ENCODE data around the gene PALLD.

PALLD gene

DNA sequence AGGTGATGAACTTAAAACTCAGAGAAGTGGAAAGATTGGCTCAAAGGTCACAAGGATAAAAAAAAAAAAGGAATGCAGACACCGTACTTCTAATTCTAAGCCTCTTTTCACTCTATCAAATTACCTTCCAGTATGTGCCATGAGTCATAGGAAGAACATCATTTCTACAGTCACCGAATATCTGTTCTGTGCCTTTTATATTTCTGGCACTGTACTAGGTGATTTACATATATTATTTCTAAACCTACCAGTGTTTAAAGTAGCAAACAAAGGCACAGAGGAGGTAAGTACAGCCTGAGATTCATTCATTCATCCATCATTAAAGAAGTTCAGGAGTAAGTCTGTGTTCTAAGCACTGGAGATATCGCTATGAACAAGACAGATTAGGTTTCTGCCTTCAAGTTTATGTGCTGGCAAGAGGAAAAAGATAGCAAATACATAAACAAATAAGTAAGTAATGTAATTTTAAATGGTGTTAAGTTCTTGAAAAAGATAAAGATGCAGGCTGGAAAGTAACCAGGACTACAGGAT is 65.3 kb downstream of the PALLD start:
- DNase-seq, result no peak

GRCh38 chr4:168564023-168564422 is 67.2 kb downstream of the PALLD start:
- no peak for DNase-seq

GRCh38 chr4:168565130-168565529 is 68.3 kb downstream of the PALLD start:
- DNase-seq, result no peak

DNA sequence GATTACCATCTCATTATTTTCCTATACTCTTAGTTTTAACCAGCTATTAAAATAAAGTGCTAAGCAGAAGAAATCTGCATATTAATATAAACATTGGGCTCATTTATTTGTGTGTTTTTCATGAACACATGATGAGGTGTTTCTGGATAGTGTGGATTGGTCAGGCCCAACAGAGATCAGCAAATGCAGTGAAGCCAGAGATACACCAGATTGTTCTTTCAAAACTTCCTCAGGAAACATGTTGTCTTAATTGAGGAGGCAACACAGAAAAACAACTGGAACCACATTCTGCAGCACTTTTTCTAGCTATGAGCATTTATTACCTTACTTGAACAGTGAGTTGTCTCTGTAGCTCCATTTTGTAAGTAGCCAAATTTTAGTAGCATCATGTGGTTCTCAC is 69.9 kb downstream of the PALLD start:
- DNase-seq, result no peak

GRCh38 chr4:168569066-168569930 is 72.4 kb downstream of the PALLD start:
- no peak for DNase-seq

DNA sequence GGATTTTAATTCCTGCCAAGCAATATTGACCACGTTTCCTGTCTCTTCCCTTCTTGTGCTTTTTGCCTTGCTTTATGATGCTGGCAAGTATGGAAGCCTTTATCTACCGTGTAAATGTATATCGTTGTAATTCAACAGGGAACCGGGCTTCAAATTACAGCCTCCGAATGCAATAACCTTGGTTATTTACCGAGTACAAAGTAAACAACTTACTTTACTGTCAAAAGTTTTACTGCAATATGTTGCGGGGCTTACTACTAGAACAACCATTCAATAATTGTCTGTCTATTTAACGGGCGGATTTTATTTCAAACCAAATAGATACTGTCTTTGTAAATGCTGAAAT is 73.1 kb downstream of the PALLD start:
- DNase-seq, result no peak

DNA sequence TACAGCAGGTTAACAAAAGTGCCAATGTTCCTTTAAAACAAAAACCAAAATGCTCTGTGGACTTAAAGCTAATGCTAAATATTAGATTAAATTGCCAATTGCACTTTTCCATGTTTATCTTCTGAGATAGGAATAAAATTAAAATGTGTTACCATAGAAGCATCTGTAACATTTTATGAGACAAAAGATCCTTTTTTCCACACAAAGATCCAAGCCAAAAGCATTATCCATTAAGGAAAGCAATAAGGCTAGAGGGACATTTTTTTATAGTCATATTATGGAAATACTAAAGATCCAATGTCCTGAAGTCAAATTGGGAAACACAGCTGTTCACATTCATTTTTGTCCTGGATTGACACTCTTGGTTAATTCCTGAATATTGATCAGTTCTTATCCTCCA is 73.6 kb downstream of the PALLD start:
- DNase-seq, result no peak

DNA sequence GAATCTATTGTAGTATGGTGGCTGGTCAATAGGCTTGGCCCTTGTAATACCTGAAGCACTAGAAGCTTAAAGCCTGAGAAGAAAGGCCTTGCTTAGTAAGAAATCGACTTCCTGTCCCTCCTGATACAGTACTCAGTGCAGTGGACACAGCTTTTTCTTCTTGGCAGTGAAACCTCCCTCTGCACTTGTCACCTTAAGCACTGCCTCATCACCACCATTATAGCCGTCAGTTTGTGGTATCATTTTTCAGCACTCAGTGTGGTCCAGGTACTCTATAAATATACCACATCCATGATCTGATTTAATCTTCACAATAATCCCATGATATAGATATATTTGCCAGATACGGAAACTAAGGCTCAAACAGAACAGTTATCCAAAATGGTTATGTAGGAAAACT is 75.2 kb downstream of the PALLD start:
- DNase-seq, result no peak

- no peak for DNase-seq
These were observed 77.0 kb downstream of the PALLD start for GRCh38 chr4:168573870-168574269.

DNA sequence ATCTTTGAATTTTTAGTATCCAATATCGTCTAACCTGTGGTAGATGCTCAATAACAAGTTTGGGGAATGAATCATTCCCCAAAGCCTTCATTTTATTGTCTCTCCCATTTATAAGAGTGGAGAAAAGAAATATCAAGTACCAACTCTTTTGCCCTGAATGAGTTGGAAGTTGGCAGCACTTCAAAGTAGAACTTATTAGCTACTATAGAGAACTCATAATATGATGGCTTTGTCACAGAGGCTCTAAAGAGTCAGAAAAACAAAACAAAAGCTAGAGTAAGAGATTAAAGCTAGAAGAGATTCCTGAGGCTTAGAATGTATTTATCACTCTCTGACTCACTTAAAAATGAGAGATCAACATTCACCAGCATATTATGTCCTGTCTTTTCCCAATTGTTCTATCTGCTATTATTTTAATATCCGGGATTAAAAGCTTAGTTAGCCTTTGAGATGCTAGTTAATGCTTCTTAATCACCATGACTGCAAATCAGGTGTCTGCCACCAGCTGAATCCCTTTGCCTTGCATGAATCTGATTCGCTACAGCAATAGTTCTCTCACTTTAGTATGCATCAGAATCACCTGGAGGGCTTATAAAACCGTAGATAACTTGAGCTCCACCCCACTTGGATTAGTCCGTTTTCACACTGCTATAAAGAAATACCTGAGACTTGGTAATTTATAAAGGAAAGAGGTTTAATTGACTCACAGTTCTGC is 77.9 kb downstream of the PALLD start:
- DNase-seq, result no peak

DNA sequence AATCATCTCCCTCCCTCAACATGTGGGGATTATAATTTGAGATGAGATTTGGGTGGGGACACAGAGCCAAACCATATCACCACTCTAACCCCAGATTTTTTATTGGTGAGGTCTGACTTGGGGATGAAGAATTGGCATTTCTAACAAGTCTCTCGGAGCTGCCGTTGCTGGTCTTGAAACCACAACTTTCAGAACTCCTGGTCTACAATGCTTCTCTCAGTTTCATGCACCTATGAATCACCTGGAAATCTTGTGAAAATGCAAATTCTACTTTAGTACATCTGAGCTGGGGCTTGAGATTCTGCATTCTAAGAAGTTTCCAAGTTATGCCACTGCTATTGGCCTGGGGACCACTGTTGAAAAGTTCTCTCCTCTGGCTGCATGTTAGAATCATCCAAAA is 78.6 kb downstream of the PALLD start:
- no peak for DNase-seq

- DNase-seq, result no peak
These were observed 80.8 kb downstream of the PALLD start for GRCh38 chr4:168577624-168578023.

DNA sequence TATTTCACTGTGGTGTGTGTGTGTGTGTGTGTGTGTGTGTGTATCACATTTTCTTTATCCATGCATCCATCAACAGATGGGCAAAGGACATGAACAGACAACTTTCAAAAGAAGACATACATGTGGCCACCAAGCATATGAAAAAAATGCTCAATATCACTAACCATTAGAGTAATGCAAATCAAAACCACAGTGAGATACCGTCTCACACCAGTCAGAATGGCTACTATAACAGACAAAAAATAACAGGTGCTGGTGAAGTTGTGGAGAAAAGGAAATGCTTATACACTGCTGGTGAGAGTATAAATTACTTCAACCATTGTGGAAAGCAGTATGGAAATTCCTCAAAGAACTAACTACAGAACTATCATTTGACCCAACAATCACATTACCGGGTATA is 83.4 kb downstream of the PALLD start:
- DNase-seq, result no peak

DNA sequence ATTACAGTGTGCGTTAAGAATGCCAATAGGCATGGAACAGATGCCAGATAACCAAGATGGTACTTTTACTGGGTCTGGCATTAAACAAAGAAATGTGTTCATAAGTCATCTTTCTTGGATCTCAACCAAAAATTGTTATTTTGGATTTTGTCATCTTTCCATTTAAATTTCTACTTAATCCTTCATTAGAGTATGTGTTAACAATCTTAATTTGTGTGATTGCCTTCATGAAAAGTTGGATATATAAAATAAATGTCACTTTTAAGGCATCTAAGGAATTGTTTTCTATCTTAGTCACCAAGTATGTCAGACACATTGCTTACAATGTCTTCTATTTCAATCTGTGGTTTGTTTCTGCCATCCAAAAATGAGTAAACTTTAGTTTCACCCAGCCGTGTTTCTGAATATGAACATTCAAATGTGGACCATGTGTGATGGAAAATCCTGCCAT is 87.5 kb downstream of the PALLD start:
- DNase-seq, result no peak

DNA sequence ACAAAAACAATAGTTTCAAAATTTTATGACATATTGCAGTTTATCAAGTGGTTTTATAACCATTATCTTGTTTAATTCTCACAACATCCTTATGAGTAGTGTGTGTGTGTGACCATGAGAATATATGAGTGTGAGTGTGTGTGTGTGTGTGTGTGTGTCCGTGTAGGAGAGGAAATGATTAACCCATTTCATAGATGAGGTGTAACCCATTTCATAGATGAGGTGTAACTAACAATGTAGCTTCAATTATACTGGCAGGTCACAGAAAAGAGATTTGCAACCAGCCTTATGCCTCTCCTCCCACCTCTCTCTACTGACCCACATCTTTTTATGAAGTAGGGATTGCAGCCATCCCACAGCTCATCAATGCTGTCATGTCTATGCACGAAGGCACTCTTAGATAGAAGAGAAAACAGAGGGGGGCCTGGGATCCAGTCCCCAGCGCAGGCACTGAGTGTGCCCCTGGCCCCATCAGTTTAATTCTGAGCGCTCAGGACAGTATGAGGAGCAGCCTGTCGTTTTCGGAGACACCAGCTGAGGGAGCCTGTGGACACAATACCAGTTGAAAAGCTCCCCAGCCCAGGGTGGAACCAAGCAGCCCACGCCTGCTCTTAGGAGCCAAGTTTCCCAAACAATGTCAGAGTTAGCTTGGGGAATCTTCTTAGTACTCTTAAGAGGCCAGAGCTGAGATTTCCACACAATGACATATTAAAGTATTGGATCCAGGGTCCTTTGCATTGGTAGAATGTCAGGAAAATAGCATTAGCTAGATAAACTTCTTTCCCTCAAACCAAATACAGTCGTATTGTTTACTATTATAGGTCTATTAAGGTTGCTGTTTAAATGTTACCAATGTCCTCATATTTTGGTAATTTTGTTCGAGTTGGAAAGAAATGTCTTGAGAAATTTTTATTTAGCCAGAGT is 88.6 kb downstream of the PALLD start:
- no peak for DNase-seq

DNA sequence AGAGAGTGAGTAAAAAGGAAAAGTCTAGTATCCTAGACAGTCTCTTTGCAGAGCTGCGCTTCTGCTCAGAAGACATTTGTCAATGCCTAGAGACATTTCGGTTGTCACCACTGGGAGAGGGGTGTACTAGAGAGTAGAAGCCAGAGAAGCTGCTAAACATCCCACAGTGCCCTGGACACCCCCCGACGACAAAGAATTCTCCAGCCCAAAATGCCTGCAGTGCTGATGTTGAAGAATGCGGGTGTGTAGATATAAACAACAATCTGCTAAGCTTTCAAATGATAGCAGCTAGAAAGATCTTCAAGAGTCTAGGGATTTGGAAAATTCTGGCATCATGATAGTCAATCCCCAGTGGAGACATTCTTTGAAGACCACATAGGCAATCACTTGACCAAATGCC is 90.1 kb downstream of the PALLD start:
- DNase-seq, result no peak

DNA sequence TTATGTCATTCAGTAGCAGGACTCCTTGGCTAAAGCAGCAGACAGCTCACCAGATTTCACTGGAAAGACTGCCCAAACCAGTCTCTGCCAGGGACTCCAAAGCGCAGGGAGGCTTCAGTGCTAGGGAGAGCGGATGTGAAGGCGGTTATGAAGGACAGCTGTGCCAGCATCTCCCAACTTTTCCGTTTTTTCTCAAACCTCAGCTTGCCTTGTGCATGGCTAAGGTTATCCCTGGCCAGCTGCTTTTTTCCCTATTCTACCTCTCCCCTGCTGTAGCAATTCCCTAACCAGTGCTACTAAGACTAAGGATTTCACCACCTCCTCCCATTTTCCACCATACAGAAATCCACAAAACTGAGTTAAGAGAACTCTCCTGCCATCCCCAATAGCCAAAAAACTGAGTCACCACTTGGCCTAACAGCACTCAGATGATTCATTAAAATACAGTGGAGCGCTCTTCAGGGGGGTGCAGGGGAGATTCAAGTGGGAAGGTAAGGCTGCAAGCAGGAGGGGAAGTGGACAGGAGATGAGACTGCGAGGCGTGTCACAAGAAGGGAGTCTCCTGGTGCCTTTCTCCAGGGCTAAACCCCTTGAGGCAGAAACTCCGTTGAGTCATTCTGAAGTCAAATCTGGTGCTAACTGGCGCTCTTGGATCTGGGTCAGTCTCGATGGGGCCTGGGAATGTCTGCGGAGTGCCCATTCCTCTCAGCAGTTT is 90.7 kb downstream of the PALLD start:
- no peak for DNase-seq

GRCh38 chr4:168588916-168589531 is 92.2 kb downstream of the PALLD start:
- DNase-seq, result no peak

GRCh38 chr4:168592676-168593075 is 95.8 kb downstream of the PALLD start:
- no peak for DNase-seq

DNA sequence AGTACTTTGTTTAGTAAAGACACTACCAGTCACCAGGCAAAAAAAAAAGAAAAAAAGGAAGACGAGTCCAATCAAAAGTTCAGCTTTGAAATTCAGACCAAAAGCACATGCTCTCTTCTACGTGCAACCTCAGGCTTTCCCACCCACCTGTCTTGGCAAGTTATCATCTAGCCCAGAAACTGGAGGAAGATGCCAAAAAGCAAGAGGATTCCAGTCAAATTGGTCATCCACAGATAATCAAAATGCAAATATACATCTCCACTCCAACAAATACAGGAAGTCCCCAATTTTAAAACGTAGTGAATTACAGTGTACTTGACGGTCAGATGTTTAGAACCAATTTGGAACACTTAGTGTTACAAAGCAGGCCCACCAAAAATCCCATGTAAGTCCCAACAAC is 96.5 kb downstream of the PALLD start:
- no peak for DNase-seq

GRCh38 chr4:168594121-168594520 is 97.3 kb downstream of the PALLD start:
- no peak for DNase-seq

DNA sequence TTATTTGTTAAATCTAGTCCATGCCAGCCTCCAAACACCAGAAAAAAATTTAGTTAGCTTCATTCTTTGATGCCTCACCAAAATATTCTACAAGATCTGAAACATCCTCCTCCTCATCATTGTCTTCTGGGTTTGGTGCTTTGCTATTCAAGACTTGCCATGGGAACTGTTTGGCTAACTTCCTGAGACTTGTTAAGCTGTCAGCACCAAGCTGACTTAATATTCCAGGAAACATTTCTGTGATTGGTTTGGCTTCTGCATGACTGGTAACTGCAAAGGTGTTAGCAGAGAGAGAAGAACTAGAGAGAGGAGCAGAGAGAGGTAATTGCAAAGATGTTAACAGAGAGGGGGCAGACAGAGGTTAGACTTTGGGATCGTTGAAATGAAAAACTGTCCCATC is 101.3 kb downstream of the PALLD start:
- no peak for DNase-seq

All from activated T-cell treated with anti-CD3 and anti-CD28 coated beads for 4 hours (primary cell).